Peyer's patch (tissue), 4 donors: ENCODE results near the gene UBE2E2. TPM values are rescaled to one million over a fixed set of nuclear protein-coding genes. Genes with fewer than 3 reads are reported as not detected.

Experiments
- DNase-seq, 3 donors: peaks; one replicate each; pipeline ENCODE4 v3.0.0-alpha.2; 2017 to 2019
- H3K27ac ChIP-seq, 4 donors: fragments of 200-600 bp; sonication (generic); one replicate each; pipeline ENCODE4 v1.5.1; 2016 to 2019
- H3K27me3 ChIP-seq, 2 donors: fragments of 200-600 bp; sonication (generic); one replicate each; pipeline ENCODE4 v1.5.1; 2019
- H3K36me3 ChIP-seq, 3 donors: fragments of 200-600 bp; sonication (generic); one replicate each; pipeline ENCODE4 v1.5.1; 2016 to 2019
- H3K4me1 ChIP-seq, 4 donors: fragments of 200-600 bp; sonication (generic); one replicate each; pipeline ENCODE4 v1.5.1; 2016 to 2019
- H3K4me3 ChIP-seq, 4 donors: fragments of 200-600 bp; sonication (generic); 1 replicate in 3 of 4; 2 replicates in 1 of 4; pipeline ENCODE4 v1.5.1; 2016 to 2019; ENCODE audit warnings: mild to moderate bottlenecking in 1 of 4
- H3K9me3 ChIP-seq, 4 donors: fragments of 200-600 bp; sonication (generic); one replicate each; pipeline ENCODE4 v1.5.1; 2016 to 2019; ENCODE audit warnings: mild to moderate bottlenecking in 1 of 4
- POLR2A ChIP-seq, 2 donors: fragments of 450-650 bp; IDR thresholded peaks; one replicate each; pipeline ENCODE4 v1.5.1; 2017; ENCODE audit warnings: antibody characterized with exemption in 2 of 2, mild to moderate bottlenecking in 2 of 2, moderate library complexity in 2 of 2
- total RNA-seq, 4 donors: library from RNA; depleted of rRNA; stranded (reverse); fragments of >200 nt; gene quantifications; one replicate each; pipeline ENCODE4 v1.1.0, GENCODE V29; 2016
- TF ChIP-seq, protein P1 (sequence below), 6 experiments: fragments of 450-650 bp in 4 of 6; fragments of 200-600 bp in 2 of 6; sonication (generic) in 1 of 6; IDR thresholded peaks; one replicate each; pipeline ENCODE4 v1.5.1; 2017 to 2019; ENCODE audit warnings: antibody characterized with exemption in 6 of 6, mild to moderate bottlenecking in 3 of 6, moderate library complexity in 1 of 6

The UBE2E2 gene
- total RNA-seq, 4 donors from 2014 or later = 0.70 to 37.1 (median 20.8) TPM

DNA sequence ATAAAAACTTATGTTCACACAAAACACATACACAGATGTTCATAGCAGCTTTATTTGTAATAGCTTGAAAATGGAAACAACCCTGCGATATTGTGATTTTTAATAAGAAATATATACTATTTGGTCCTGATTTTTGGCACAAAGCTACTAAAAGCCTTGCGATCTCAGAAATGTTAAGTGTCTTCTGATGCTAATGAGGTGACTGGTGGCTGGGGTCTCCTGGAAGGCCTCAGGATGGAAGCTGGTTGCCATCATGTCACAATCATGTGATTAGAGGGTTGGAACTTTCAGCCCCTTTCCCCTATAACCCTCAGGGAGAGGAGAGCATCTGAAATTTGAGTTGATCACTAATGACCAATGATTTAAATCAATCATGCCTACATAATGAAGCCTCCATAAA, 324.2 kb downstream of the UBE2E2 start:
- TF ChIP-seq, protein P1, sequence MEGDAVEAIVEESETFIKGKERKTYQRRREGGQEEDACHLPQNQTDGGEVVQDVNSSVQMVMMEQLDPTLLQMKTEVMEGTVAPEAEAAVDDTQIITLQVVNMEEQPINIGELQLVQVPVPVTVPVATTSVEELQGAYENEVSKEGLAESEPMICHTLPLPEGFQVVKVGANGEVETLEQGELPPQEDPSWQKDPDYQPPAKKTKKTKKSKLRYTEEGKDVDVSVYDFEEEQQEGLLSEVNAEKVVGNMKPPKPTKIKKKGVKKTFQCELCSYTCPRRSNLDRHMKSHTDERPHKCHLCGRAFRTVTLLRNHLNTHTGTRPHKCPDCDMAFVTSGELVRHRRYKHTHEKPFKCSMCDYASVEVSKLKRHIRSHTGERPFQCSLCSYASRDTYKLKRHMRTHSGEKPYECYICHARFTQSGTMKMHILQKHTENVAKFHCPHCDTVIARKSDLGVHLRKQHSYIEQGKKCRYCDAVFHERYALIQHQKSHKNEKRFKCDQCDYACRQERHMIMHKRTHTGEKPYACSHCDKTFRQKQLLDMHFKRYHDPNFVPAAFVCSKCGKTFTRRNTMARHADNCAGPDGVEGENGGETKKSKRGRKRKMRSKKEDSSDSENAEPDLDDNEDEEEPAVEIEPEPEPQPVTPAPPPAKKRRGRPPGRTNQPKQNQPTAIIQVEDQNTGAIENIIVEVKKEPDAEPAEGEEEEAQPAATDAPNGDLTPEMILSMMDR (IDR thresholded peaks at IDR 0.05) = no peak
- TF ChIP-seq POLR2A (IDR thresholded peaks at IDR 0.05) = no peak

DNA sequence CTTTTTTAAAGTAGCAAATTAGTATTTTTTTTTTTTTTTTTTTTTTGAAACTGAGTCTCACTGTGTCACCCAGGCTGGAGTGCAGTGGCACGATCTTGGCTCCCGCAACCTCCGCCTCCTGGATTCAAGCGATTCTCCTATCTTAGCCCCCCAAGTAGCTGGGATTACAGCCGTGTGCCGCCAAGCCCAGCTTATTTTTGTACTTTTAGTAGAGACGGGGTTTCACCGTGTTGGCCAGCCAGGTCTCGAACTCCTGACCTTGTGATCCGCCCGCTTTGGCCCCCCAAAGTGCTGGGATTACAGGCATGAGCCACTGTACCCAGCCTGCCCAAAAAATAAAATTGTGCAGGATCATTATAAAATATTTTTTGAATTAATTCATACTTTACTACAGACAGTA, 330.5 kb downstream of the UBE2E2 start:
- Histone ChIP-seq H3K27ac (no peak overlapping the region), H3K27me3 (no peaks in the 10 kb centered on the region)
- TF ChIP-seq, protein P1 (IDR thresholded peaks at IDR 0.05) = no peak
- TF ChIP-seq POLR2A (IDR thresholded peaks at IDR 0.05) = no peak

More for the DNA sequence above, 324.2 kb downstream of the UBE2E2 start:
- Histone ChIP-seq H3K27ac (no peak overlapping the region), H3K4me3 (no peak overlapping the region), H3K4me1 (no peaks in the 10 kb centered on the region), H3K9me3 (no peaks in the 10 kb centered on the region), H3K36me3 (no peaks in the 10 kb centered on the region), H3K27me3 (no peaks in the 10 kb centered on the region)
- DNase-seq = no peak

DNA sequence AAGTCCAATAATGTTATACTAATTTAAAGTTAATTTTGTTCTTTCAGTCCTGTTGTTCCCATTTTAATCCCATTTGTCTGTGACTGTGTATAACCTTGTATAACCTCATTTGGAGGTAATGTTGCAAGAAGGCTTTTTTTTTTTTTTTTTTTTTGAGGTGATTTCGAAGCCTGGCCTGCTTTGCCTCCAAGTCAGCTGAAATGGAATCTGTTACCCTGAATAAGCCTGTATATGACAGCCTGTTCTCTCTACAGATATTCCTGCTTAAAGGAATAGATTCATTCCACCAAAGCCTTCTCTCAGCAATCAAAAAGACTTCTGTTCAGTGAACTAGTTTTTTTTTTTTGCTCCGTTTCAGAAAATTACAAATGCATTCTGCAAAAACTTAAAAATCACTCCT, 330.9 kb downstream of the UBE2E2 start:
- no peak for DNase-seq
- TF ChIP-seq POLR2A (IDR thresholded peaks at IDR 0.05) = no peak
- TF ChIP-seq, protein P1 (IDR thresholded peaks at IDR 0.05) = no peak
- H3K36me3 ChIP-seq = no peaks in the 10 kb centered on the region

More for the DNA sequence above, 330.5 kb downstream of the UBE2E2 start:
- H3K4me3 ChIP-seq = no peak overlapping the region
- H3K4me1 ChIP-seq = no peaks in the 10 kb centered on the region
- DNase-seq = no peak
- no peaks in the 10 kb centered on the region for H3K36me3 ChIP-seq
- H3K9me3 ChIP-seq = no peaks in the 10 kb centered on the region

DNA sequence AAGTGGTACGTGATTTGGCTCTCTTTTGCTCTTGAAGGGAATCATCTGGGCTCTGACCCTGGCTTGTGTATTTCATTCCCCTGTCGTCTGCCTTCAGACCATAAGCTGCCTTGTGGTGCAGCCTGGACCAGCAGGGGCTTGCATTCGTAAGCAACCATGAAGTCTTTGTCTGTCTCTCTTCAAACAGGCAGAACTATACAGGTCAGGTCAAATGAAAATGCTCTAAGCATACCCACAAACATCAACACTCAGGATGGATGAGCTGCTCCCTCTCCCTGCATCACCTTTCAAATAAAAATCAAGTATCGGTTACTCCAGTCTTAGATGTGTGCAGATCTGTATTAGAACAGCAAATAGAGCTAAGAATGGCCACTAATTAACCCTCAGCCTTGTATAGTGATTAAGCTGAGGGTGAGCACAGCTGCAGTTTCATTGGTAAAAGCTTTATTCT, 334.0 kb downstream of the UBE2E2 start:
- Histone ChIP-seq H3K27me3 (no peaks in the 10 kb centered on the region), H3K4me1 (no peaks in the 10 kb centered on the region), H3K27ac (no peak overlapping the region), H3K36me3 (no peaks in the 10 kb centered on the region), H3K4me3 (no peak overlapping the region), H3K9me3 (no peaks in the 10 kb centered on the region)
- DNase-seq = no peak
- TF ChIP-seq, protein P1 (IDR thresholded peaks at IDR 0.05) = no peak

More for the DNA sequence above, 330.9 kb downstream of the UBE2E2 start:
- no peaks in the 10 kb centered on the region for H3K9me3 ChIP-seq
- no peaks in the 10 kb centered on the region for H3K27me3 ChIP-seq
- no peak overlapping the region for H3K27ac ChIP-seq
- no peaks in the 10 kb centered on the region for H3K4me1 ChIP-seq
- no peak overlapping the region for H3K4me3 ChIP-seq

DNA sequence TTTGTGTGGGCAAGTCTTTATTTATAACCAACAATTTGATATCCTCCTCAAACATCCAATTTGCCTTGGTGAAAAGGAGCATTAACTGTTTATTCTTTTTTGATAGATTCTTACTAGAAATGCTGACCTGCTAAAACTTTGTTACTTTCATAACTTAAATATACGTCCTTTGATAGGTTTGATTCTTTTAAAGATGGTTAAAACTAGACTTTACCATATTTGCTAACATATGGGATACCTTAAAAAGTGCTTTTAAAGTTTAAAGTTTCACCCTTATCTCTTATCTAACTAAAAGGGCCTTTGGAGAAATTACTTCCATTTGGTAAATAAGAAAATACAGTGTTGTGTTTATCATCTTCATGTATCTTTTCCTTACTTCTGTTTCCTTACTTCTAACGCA, 336.1 kb downstream of the UBE2E2 start:
- no peak for DNase-seq
- Histone ChIP-seq H3K27ac (no peak overlapping the region), H3K36me3 (no peaks in the 10 kb centered on the region), H3K4me3 (no peak overlapping the region), H3K9me3 (no peaks in the 10 kb centered on the region), H3K4me1 (no peaks in the 10 kb centered on the region), H3K27me3 (no peaks in the 10 kb centered on the region)
- TF ChIP-seq, protein P1 (IDR thresholded peaks at IDR 0.05) = no peak
- no peak for TF ChIP-seq POLR2A (IDR thresholded peaks at IDR 0.05)

DNA sequence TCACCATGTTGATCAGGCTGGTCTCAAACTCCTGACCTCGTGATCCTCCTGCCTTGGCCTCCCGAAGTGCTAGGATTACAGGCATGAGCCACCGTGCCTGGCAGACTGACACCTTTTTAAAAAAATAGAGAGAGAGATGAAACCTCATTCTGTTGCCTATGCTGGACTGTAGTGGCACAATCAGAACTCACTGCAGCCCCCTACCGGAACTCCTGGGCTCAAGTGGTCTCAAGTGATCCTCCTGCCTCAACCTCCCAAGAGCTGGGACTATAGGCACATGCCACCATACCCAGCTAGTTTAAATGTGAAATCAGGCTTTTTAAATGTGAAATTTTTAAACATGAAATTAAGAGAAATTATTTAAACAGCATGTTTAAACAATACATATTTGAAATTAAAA, 337.5 kb downstream of the UBE2E2 start:
- H3K9me3 ChIP-seq = no peaks in the 10 kb centered on the region
- H3K4me3 ChIP-seq = no peak overlapping the region
- no peaks in the 10 kb centered on the region for H3K27me3 ChIP-seq
- no peaks in the 10 kb centered on the region for H3K4me1 ChIP-seq
- H3K27ac ChIP-seq = no peak overlapping the region
- H3K36me3 ChIP-seq = no peaks in the 10 kb centered on the region
- TF ChIP-seq, protein P1 (IDR thresholded peaks at IDR 0.05) = no peak
- no peak for TF ChIP-seq POLR2A (IDR thresholded peaks at IDR 0.05)
- DNase-seq = no peak
